Body of pancreas (tissue), 4 donors: Measurements from ENCODE around the gene GIPR.

Experiments used
- POLR2A ChIP-seq, 3 donors: fragments of 450-650 bp; IDR thresholded peaks; one replicate each; pipeline ENCODE4 v1.6.1; 2016; ENCODE audit warnings: antibody characterized with exemption in 3 of 3, mild to moderate bottlenecking in 2 of 3
- TF ChIP-seq, protein P1 (sequence below), 7 experiments: fragments of 450-650 bp in 4 of 7; fragments of 200-600 bp in 3 of 7; sonication (generic) in 3 of 7; IDR thresholded peaks; one replicate each; pipeline ENCODE4 v1.5.1; 2016 to 2019; ENCODE audit warnings: antibody characterized with exemption in 7 of 7

DNA sequence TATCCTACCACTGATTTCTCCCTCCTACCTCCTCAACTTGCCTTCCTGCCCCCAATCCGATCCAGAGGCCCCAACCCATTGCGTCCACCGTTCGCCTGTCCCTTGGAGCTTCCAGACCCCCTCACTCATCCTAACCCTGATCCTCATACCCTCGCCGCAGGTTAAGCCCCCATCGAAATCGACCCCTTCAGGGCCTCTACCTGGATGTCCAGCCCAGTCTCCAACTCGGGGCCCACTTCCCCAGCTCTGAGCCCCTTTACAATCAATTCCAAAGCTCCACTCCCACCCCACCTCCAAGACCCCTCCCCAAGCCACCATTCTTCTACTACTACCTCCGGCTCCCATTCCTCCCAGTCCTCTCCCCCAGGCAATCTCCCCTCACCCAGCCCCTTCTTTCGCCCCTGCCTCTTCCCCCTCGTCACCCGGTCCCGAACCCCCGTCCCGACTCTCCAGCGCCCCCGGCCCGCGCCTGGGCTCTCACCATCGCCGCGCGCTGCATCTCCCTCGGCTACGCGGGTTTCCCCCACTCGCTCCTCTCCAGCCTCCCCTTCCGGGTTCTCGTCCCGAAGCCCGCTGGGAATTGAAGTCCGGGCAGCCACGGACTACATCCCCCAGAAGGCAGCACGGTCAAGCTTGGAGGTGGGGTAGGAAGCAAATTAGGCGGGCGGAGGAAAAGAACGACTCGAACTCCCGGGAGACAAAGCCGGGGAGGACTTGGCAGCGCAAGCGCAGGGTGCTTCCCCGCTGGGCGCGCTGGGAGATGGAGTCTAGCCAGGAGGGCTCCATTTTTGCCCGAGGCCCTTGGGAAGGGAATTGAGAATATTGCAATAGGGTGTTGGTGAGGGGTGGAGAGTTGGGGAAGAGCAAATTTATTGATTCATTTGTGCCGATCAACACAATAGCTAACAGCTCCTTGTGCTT is 62.6 kb downstream of the GIPR start, which contains the start of gene FBXO46:
- TF ChIP-seq, protein P1, sequence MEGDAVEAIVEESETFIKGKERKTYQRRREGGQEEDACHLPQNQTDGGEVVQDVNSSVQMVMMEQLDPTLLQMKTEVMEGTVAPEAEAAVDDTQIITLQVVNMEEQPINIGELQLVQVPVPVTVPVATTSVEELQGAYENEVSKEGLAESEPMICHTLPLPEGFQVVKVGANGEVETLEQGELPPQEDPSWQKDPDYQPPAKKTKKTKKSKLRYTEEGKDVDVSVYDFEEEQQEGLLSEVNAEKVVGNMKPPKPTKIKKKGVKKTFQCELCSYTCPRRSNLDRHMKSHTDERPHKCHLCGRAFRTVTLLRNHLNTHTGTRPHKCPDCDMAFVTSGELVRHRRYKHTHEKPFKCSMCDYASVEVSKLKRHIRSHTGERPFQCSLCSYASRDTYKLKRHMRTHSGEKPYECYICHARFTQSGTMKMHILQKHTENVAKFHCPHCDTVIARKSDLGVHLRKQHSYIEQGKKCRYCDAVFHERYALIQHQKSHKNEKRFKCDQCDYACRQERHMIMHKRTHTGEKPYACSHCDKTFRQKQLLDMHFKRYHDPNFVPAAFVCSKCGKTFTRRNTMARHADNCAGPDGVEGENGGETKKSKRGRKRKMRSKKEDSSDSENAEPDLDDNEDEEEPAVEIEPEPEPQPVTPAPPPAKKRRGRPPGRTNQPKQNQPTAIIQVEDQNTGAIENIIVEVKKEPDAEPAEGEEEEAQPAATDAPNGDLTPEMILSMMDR (IDR thresholded peaks at IDR 0.05), result peak in 2 of 7 experiments; percentile 6 to 22
- peak; percentile 13 to 85 (median 80) for TF ChIP-seq POLR2A (IDR thresholded peaks at IDR 0.05)
